ENCODE results near the gene USP22.

The USP22 gene

DNA sequence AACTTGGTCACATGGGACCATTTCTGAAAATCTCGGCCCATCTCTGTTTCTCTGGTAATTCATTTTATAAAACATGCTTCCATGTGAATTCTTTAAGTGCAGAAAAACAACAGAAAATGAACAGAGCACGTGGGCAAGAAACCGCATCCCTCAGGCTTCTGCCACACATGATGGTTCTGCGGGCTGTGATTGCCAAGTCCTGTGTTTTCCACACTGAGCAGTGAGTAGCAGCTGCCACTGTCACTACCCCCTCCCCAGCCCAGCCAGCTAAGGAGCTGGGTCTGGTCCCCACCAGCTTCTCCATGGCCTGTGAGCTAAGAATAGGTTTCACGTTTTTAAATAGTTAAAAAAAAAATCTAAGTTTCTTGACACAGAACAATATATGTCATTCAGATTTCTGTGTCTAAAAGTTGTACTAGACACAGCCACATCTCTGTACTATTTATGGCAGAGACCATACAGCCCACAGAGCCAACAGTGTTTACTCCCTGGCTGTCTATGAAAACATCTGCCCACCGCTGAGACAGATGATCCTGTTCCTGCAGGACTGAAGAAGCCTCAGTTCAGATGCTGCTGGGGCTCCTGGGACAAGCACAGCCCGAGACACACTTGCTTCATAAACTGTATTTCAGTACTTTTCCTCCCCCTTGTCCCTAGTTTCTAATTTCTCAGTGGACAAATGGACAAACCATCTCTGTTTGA lies 41.5 kb downstream of the USP22 start:
- DNase-seq (ENCODE audit: low read depth, low spot score) = no peak

DNA sequence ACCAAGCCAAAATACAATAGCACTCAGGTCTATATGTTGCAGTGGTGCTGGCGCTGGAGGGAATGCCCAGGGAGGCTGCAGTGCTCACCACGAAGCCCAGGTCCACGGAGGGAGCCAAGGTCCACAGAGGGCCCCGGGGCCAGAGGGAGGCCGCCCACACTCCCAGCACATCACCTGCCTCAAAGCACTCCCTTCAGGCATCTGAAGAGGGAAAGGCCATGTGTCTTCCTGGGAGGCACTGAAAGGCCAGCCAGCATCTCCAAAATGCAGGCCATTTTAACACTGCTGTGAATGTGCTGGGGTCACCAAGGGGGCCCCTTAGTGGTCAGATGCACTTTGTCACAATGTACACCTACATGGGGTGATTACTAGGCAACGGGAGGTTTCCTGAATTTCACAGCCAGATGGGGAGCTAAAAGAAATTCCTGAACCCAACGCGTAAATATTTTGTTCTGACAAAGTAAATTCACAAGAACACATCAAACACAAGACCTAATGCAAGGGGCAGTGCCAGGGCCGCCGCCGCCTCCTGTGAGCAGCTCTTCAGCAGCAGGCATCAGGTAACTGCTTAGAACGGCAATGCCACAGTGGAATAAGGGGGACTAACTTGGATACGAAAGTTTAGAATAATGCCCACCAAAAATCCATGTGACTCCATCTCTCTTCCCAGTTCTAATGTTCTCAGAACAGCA lies 42.8 kb downstream of the USP22 start:
- no peak for DNase-seq (ENCODE audit: low read depth, low spot score)

DNA sequence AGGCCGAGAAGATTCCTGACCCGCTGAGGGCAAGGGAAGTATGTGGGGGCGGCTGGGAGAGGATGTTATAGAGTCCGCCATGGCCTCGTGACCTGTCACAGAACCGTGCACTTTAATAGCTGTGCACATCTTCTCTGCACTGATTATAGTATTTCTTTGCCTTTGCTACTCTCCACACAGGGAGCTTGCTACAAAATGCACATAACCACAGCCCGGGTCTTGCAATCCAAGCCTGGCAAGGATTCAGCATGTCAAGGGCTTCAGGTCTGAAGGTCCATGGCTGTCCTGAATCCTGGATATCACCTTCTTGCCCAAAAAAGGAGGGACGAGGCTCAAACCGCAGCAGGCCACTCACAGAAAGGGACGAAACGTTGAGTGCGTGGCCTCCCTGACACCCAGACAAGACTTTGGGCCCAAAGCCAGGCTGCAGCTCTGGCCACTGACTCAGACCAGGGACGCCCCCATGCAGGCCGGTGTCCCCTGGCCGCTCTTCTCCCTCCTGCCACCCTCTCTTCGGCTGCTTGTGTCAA lies 43.7 kb downstream of the USP22 start:
- DNase-seq (ENCODE audit: low read depth, low spot score) = no peak

DNA sequence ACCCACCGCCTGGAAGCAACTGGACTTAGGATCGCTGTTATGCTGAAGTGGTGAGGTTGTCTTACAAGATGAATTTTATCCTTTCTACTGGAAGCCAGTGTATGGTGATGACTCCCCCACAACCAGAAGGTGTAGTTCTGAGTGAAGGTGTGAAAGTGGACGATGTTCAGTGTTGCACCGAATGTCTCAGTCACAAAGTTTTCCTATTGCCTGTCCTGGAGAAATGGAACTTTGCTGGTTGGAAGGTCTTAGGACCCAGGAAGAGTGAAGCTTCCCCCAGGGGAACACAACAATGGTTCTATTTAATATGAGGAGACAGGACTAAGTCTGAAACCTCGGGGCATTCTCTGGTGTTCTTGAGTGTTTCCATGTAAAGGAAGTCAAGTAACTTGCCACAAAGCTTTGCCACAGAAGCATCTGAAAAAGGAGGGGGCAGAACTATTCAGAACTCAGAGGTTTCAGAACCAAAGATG lies 44.2 kb downstream of the USP22 start:
- no peak for DNase-seq (ENCODE audit: low read depth, low spot score)

DNA sequence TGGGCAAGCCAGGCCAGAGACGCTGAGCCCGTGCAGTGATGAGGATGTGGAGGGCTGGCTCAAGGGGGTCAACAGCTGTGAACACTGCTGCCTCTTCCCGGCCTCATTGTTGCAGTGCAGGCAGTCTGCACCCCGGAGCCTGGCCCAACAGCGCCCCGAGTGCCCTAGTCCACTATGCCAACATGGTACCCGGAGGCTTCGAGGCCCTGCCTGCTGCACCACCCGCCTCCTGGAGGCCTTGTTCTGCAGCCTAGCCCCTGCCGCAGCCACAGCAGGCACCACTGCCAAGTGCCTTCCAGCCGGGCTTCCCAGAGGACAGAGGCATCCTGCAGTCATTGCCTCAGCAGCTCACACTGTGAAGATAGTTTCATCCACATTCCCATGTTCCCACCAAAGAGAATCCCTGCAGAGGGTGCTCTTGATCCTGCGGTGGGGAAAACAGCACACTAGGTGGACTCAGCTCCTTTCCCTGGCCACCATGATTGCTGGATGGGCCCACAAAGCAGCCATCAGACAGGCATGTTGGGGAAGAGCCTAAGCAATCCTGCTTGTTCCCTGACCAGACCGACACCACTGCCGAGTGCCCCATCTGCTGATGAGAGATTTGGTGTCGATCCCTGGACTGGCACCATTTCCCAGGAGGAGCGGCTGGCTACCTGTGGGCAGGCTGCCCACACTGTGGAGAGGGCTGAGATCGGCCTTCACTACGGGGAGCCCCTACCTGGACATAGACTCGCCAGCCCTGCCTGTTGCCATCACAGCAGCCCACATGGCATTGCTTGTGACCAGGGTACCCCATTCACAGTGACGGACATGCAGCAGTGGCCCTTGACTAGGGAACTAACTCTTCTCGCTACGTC lies 44.9 kb downstream of the USP22 start:
- DNase-seq (ENCODE audit: low read depth, low spot score) = no peak

DNA sequence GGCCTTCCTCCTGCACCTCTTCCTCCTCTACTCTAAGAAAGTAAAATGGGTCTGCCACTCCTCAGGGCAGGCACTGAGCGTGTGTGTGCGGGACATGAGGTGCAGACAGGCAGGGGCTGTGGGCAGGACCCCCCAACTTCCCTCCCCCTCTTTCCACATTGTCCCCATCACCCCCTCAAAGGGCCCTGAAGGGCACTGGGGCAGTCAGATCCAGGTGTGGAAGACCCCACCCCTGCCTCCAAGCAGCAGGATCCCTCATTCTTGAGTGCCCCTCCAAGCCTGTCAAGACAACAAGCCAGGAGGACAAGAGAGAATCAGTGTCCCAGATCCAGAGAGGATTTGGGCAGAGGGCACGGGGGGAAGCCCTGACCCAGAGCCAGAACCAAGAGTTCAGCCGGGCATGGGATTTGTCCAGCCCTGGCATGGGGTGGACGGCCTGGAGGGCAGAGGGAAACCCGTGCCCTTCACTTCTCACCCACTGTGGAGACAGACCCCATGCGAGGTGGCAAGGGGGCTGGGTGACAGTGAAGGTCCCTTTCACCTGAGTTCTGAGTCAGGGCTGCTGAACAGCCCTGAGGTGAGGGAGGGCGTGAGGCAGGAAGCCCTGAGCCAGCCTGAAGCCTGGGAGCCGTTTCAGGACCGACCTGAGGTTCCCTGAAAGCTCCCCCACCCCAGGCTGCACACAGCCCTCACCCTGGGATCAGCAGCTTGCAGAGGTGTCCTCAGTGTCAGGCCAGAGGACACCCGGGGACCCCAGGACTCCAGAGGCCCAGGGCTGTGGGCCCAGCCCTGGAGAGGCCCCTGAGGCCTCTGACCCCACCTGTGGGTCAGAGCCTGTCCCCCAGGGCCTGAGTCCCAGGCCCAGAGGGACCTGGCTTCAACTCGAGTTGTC lies 45.8 kb downstream of the USP22 start:
- DNase-seq (ENCODE audit: low read depth, low spot score) = no peak

GRCh38 chr17:20995873-20996723 lies 46.7 kb downstream of the USP22 start:
- DNase-seq (ENCODE audit: low read depth, low spot score) = no peak

- no peak for DNase-seq (ENCODE audit: low read depth, low spot score)
These were observed 47.5 kb downstream of the USP22 start for GRCh38 chr17:20995164-20995872.

DNA sequence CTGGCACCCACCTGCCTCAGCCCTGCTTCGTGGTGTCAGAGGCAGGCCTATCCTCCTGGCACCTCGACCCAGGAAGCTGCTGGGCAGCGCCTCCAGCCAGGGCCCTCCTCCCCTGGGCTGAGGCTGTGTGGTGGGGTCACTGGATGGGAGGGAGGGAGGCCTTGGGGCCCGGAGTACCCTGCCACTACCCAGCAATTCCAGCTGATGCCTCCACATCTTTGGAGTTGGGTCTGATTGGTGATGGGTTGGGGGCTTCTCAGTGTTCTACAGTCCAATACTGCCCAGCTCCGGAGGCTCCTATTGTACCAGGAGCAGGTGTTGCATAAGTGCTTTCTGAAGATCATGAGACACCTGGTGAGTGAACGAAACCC lies 48.0 kb downstream of the USP22 start:
- no peak for DNase-seq (ENCODE audit: low read depth, low spot score)

- DNase-seq (ENCODE audit: low read depth, low spot score) = no peak
These were observed 48.7 kb downstream of the USP22 start for GRCh38 chr17:20993863-20994778.

DNA sequence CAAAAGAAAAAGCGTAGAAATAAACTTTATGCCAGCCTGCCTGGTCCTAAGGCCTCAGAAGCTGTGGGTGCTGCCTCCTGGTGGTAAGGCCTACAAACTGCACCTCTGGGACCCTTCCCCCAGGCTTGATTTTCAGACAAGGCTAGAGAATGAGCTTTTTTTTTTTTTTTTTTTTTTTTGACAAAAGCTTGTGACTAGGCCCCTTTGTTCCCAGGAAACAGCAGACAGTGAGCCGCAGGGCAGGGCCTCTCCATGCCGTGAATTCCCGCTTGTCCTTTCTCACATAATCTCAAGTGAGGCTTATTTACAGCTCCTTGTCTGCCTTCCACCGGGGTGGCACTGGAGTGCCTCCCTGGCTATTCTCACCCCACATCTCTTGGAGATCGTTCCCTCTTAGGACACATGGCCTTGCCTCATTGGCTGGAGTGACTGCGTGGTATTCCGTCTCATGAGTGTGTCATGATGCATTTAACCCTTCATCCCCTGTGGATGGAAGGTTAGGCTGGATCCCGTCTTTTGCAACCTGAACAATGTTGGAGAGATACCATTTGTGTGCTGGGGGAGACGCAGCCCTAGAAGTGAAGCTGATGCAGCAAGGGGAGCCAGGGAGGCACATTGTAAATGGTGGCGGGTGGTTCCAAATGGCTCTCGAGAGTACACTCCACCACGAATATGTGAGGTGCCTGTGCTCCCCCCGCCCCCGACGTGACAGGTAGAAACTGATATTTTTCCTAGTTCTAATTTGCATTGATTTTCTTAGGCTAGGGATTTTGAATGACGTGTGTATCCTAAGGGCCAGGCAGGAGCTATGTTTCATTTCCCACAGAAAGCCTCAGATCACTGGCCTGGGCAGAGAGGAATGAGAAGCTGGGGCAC lies 49.6 kb downstream of the USP22 start:
- DNase-seq (ENCODE audit: low read depth, low spot score) = no peak

GRCh38 chr17:20992416-20992815 lies 50.4 kb downstream of the USP22 start:
- no peak for DNase-seq (ENCODE audit: low read depth, low spot score)

DNA sequence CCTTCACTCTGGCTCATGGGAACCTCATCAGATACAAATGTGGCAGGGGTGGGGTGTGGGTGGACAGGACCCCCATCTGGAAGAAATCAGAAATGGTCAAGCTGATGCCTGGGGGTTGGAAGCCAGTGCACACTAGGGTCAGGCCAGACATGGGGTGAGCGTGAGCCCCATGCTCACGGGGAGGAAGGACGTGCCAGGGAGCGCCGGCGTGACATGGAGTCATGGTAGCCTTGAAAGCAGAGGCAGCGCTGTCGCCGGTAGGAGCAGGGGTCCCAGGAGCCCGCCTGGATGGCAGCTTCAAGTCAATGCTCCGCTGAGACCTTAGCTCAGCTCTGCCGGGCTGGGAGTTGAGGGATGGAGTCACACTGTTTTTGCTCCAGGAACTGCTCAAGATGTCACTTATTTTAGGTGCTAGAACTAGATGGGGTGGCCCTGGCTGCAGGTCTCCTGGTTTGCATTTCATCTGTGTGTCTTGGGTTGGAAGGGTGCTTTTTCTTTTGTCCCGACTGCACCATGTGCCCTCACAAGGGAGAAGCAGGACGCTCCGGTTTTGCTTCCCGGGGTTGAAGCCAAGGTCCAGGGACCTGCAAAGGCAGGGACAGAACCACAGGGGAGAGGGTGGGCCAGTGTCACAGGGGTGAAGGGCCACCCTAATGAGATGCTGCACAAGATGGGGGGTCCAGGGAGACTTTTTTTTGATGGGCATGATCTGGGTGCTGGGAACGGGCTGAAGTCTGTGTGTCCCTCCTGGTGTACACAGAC lies 51.4 kb downstream of the USP22 start:
- DNase-seq (ENCODE audit: low read depth, low spot score) = no peak

- DNase-seq (ENCODE audit: low read depth, low spot score) = no peak
These were observed 52.6 kb downstream of the USP22 start for GRCh38 chr17:20989991-20990855.

DNA sequence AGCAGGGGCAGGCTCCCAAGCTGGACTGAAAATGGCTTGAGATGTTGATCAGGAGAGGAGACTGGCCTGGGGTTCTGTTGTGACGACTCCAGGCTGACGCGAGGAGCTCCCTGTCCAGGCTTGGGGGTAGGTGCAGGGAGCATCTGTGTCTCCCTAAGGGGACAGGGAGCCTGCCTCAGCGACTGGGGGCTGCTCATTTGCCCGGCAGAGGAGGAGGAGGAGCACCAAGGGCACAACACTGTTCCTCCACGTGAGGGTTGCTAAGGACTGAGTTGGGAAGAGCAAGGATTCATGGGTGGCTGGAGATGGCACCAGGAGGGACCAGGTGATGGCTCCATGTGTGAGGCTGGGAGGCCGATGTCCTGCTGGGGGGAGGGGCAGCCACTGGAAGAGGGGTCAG lies 53.3 kb downstream of the USP22 start:
- DNase-seq (ENCODE audit: low read depth, low spot score) = no peak

DNA sequence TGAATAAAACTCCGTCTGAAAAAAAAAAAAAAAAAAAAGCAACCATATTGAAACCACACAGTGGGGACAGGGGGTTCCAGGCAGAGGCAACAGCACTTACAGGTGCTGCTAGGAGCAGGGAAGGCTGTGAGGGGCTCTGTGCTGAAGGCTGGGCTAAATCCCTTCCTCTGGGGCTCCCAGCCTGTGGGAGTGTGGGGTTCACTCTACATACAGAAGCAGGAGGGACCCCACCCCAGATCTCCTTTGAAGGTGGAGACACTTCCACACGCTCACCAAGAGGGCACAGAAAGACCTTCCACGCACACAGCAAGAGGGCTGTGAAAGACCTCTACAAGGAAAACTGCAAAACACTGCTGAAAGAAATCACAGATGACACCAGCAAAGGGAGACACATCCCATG lies 53.9 kb downstream of the USP22 start:
- DNase-seq (ENCODE audit: low read depth, low spot score) = no peak
